HG03558 (cell line): ENCODE measurements around the gene MGAT5.

Experiments used
- ATAC-seq: cut with Tn5 transposase; IDR thresholded peaks from one replicate; pipeline ENCODE4 v1.9.1; 2021; ENCODE audit warnings: moderate number of reproducible peaks; ENCODE audit not compliant: unreplicated experiment; ENCODE audit errors: extremely low read depth

The MGAT5 gene

GRCh38 chr2:134296301-134296700, 42.4 kb downstream of the MGAT5 start:
- ATAC-seq = no peak

DNA sequence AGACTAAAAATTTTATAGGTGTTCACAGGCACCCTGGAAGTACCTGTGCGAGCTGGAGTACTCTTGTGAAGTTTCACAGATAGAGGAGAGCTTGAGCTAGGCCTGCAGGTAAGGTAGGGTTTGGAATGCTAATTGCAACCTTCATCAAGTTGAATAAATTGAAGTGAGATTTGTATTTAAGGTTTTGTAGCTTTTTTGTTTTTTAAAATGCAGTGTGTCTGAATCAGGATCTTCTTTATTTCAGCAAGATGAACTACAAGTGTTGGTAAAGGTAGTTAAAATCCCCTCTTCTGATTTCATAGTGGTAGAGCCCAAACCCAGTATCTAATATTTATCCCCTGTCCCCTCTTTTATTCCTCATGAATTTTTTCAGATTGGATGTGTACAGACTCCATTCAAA, 45.5 kb downstream of the MGAT5 start:
- no peak for ATAC-seq

DNA sequence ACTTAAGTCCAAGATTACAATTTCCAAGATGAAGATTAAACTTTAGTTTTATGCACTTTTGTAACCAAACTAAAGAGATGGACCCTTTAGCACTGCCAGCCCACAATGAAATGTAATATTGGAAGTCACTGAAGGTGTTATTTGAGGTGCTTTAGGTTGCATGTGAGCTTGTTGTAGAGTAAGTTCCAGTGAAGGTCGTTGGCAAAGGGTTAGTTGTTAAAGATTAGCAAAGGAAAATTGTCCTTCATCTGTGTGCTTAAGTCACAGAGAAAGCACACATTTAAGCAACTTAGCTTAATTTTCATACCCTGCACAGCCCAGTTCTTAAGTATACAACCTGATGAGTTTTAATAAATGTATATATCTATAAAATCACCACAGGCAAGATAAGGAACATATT, 46.7 kb downstream of the MGAT5 start:
- ATAC-seq = no peak

DNA sequence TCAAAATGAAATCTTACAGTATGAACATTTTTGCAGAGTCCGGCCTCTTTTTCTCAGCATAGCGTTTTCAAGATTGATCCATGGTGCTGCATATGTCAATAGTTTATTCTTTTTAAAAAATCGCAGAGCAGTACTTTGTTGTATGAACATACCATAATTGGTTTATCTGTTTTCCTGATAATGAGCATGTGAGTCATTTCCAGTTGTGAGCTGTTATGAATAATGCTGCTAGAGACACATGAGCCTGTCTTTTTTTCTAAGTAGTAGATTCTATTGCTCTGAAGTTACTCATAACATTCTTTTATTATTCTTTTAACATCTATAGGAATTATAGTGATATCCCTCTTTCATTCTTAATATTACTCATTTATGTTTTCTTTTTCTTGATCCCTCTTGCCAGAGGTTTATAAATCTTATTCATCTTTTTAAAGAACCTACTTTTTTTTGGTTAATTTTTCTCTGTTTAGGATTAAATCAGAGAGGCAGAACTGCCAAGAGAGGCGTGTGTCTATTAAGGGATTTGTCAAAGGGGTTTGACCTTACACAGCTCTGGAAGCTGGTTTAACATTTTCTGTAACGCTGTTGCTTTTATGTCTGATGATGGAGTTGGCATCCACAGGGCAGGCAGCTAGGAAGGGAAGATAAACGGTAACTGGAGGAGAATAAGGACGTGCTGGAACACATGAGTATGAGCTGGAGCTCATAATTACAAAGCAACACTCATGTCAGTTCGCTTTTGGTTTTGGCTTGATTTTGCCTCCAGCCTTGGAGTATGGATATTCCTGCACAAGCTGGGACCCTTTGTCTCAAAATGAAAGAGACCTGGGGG, 47.4 kb downstream of the MGAT5 start:
- ATAC-seq = no peak

DNA sequence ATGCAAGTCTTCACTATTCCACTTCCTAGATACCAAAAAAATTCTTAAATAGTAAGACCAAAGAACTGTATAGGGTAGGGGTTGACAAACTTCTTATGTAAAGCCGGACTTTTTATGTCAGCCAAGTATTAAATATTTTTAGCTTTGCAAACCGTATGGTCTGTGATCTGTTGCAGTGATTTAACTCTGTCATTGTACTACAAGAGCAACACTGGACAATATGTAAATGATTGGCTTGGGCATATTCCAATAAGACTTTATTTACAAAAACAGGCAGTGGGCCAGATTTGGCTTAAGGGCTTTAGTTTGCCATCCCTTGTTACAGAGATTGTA, 48.0 kb downstream of the MGAT5 start:
- ATAC-seq = no peak

- no peak for ATAC-seq
Measured at GRCh38 chr2:134304394-134305108, 50.7 kb downstream of the MGAT5 start.

- no peak for ATAC-seq
Measured at GRCh38 chr2:134305109-134305491, 51.2 kb downstream of the MGAT5 start.

- no peak for ATAC-seq
Measured at GRCh38 chr2:134306521-134306920, 52.6 kb downstream of the MGAT5 start.

- no peak for ATAC-seq
Measured at GRCh38 chr2:134307334-134307733, 53.5 kb downstream of the MGAT5 start.

GRCh38 chr2:134308474-134309385, 54.9 kb downstream of the MGAT5 start:
- ATAC-seq = no peak

DNA sequence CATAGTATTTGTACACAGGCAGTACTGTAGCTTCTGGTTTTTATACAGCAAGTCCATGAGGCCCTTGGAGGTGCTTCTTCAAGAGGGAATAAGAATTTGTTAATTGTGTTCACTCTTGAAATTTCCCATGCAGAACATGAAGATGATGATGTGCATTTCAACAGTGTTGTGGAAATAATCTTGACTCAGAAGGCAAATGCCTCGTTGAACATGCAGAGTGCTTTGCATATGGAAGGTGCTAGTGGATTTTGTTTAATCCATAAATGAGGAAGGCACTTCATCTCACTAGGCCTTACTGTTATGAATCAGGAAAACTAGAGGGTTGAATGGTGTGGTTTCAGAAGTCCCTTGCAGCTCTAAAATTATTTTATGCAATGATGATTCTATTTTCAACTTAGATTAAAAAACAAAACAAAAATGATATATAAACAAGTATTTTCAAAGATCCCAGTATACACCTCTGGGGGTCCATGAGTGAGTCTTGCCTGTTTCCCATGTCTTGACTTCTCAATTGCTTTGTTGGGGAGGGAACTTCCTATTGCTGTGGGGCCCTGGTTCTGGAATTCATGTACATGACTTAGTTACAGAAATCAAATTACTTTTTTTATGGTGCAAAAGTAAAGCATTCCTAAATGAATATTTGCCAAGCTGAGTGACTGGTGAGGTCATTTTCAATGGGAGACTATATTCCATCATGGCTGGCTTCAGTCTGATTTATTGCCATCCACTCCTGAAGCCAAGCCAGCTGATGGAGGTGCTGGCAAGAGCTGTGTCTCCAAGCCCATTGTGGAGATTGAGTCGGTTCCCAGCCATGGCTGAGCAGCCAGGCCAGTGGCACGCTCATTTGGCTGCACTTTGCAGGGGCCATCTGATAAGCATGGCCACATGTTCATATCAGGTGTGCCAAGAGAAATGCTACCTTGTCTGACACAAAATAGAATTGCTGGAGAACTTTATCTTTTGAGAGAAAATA, 56.5 kb downstream of the MGAT5 start:
- ATAC-seq = no peak

DNA sequence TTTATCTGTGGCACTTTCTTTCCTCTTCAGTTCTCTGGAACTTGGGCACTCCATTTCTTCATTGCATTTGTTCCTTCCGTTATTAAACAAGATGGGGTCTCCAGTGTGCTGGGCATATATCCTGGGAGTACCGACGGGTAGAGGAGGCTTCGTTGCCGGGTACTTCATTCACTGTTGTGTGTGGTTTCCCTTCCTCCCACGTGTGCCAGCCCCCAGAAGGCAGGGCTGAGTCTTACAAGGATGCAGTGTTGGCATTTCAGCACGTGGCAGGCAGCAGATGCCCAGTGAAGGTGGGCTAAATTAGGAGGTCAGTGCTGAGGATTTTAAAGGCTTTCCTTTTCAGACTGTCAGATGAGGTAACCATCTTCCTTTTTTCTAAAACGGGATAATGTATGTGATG, 58.6 kb downstream of the MGAT5 start:
- no peak for ATAC-seq

- no peak for ATAC-seq
Measured at GRCh38 chr2:134314202-134314601, 60.3 kb downstream of the MGAT5 start.

DNA sequence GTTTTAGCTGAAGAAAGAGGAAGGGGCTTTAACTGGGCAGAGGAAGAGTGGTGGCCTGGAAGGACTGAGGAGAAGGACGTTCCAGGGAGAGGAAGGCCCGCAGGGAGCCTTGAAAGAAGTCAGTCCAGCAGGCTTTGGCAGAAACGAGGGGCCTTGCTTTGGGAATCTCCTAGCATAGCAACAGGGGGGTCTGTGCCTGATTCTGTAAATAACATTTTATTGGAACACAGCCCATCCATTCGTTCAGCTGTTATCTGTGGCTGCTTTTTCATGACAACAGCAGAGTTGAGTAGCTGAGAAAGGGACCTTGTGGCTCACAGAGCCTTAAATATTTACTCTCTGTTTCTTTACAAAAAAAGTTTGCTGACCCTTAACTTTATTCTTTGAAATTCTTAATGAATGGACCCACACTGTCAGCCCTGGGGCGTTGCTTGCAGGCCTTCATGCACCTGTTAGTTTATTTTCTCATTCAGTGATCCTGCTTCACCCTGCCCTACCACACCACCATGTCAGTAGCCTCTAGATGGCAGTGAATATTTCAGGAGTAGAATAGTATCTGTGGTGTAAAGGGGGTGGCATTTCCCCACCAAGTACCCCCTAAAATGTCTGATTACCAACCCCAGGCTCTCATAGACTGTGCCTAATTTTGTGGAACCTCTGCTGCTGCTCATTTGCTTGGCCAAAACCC, 61.0 kb downstream of the MGAT5 start:
- no peak for ATAC-seq

DNA sequence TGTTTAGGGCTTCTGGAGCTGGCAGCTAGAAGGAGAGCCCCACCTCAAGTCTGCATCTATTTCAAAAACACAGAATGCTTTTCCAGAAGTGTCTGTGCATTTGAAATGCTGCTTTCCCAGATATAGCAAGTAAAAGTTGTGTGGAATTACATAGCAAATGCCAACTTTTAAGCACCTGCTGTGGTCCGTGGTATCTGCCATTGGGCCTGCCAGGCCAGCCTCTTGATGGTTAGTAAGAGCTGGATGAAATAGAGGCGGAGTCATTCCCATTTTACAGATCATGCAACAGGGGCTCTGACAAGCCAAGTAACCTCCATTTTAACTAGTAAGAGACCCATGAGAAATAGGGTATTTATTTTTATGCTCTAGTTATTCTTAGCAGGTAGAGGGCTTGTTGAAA, 61.6 kb downstream of the MGAT5 start:
- no peak for ATAC-seq

GRCh38 chr2:134319596-134320254, 65.9 kb downstream of the MGAT5 start:
- no peak for ATAC-seq

- ATAC-seq = no peak
Measured at GRCh38 chr2:134320930-134321329, 67.1 kb downstream of the MGAT5 start.

DNA sequence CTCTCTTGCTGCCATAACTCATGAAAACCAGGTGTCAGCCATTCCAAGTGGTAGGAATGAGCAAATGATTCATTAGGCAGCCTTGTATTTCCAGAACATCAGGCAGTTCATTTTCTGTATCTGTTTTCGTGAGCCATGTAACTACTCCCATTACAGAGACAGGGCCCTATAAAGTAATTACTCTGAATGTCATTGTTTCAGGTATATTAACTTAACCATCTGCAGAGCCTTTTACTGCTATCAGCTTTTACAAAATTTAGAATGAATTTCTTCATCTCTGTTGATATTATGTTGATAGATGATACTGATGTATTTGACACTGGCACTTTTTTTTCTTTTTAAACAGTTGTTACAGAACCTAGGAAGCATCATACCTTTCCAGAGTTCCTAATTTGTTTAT, 69.9 kb downstream of the MGAT5 start:
- no peak for ATAC-seq

DNA sequence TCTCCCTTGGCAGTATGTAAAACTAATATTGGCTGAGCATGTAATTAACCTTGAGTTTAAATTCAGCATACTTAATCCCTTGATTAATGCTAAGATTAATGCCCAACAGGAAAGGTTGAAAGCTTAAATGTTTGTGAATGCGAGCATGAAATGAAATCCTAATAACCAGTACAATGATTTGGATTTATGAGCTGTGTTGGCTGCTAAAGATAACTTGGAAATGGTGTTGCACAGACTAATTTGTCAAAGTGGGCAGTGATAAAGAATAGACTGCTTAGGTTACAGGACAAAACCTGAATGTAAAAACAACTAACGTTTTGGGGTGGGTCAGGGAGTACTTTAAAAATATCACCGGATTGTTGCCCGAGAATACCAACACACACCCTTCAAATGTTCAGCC, 70.6 kb downstream of the MGAT5 start:
- ATAC-seq = no peak
